GM19043 (cell line): ENCODE measurements around the gene ALPK3.
"Not testable (repeated sequence)": the region's sequence is repeated elsewhere in the genome, so short reads cannot be mapped to it uniquely, and the experiment has no call there.

Experiments
- ATAC-seq: cut with Tn5 transposase; IDR thresholded peaks from one replicate; pipeline ENCODE4 v1.9.1; 2021; ENCODE audit warnings: low read depth; ENCODE audit not compliant: unreplicated experiment

Gene ALPK3

GRCh38 chr15:84844964-84845363 is 27.8 kb downstream of the ALPK3 start:
- ATAC-seq = no peak

DNA sequence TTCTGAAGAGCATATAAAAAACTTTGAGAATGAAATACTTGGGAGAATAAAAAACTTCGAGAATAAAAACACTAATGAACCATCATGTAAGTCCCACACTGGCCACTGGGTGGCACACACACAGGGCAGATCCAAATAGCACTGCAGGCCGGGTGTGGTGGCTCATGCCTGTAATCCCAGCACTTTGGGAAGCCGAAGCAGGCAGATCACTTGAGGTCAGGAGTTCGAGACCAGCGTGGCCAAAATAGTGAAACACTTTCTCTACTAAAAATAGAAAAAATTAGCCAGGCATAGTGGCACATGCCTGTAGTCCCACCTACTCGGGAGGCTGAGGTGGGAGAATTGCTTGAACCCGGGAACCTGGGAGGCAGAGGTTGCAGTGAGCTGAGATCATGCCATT is 28.5 kb downstream of the ALPK3 start:
- not testable (repeated sequence) for ATAC-seq

DNA sequence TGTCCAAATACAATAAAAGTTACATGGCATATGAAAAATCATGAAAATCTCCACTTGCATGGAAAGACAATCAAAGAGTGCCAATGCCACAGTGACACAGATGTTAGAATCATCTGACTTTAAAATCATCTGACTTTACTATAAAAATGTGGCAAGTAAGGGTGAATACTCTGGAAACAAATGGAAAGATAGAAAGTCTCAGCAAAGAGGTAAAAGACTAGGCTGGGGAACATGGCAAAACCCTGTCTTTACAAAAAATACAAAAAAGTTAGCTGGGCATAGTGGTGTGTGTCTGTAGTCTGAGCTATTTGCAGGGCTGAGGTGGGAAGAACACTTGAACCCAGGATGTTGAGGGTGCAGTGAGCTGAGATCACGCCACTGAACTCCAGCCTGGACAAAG is 29.1 kb downstream of the ALPK3 start:
- no peak for ATAC-seq

DNA sequence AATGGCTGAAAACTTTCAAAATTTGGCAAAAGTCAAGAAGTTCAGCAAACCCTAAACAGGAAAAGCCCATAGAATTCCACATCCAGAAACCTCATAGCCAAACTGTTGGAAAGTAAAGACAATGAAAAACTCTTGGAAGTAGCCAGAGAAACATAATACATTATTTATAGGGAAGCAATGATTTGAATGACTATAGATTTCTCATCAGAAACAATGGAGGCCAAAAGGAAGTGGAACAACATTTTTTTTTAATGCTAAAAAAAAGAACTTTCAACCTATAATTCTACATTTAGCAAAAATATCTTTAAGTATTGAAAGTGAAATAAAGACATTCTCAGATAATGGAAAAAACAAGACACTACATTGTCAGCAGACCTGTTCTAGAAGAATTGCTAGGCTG is 30.2 kb downstream of the ALPK3 start:
- no peak for ATAC-seq

- ATAC-seq = no peak
These were observed 35.1 kb downstream of the ALPK3 start for GRCh38 chr15:84852212-84852611.

- no peak for ATAC-seq
These were observed 38.0 kb downstream of the ALPK3 start for GRCh38 chr15:84855136-84855535.

- ATAC-seq = no peak
These were observed 38.6 kb downstream of the ALPK3 start for GRCh38 chr15:84855765-84856164.

GRCh38 chr15:84856731-84857417 is 39.7 kb downstream of the ALPK3 start:
- ATAC-seq = no peak

GRCh38 chr15:84857418-84858004 is 40.4 kb downstream of the ALPK3 start:
- ATAC-seq = no peak

DNA sequence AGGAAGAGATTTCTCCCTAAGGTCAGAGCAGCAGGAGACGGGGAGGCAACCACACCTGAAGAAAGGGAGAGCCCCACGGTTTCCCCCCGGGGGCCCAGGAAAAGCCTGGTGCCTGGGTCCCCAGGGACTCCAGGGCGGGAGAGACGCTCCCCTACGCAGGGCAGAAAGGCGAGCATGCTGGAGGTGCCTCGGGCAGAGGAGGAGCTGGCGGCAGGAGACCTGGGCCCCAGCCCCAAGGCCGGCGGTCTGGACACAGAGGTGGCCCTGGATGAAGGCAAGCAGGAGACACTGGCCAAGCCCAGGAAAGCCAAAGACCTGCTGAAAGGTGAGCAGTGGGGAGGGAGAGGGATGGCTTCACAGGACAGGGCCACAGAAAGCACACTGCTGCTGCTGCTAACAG is 41.1 kb downstream of the ALPK3 start:
- no peak for ATAC-seq

GRCh38 chr15:84859144-84859543 is 42.0 kb downstream of the ALPK3 start:
- ATAC-seq = no peak

- ATAC-seq = no peak
These were observed 42.5 kb downstream of the ALPK3 start for GRCh38 chr15:84859651-84860050.

GRCh38 chr15:84861781-84862180 is 44.6 kb downstream of the ALPK3 start:
- ATAC-seq = no peak

GRCh38 chr15:84862214-84862975 is 45.2 kb downstream of the ALPK3 start:
- ATAC-seq = no peak

- ATAC-seq = no peak
These were observed 46.6 kb downstream of the ALPK3 start for GRCh38 chr15:84863565-84864443.

- no peak for ATAC-seq
These were observed 47.3 kb downstream of the ALPK3 start for GRCh38 chr15:84864444-84864795.

DNA sequence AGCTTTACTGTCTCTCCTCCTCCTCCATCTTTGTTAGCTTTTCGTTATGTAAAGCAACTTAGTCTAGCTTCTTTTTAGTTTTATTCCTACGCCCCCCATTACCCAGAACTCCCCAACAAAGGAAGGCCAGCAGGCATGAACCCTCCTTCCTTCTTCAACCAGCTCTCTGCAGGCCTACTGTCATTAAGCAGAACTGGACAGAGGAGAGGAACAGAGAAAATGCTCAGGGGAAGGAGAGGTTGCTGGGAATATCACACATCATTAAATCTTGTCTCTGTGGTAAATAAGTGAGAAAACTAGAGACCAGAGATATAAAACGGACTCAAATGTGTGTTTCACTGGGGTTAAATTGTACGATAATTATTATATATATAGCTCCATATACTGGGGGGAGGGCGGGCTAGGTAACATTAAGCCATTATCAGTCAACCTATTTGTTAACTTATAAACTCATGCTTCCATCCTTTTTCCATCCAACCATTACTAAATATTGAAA is 48.0 kb downstream of the ALPK3 start:
- no peak for ATAC-seq

GRCh38 chr15:84868037-84868880 is 51.1 kb downstream of the ALPK3 start:
- ATAC-seq = no peak

DNA sequence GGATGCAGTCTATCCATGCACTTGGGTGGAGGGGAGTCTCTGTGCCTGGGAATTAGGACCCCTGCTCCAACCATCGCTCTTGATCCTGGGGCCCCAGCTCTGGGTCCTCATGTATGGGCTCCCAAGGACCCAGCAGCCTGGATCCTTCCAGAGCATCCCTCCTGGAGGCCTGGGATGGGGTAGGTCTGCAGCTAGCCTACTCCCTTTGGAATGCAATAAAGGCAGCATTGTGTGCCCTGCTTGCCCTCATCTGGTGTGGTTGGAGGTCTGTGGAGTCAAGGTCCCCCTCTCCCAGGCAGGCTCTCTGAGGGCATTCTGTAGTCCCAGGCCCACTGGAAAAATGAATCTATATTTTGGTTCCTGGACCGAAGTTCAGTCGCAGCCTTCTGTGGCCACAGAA is 52.4 kb downstream of the ALPK3 start:
- ATAC-seq = no peak

- no peak for ATAC-seq
These were observed 54.4 kb downstream of the ALPK3 start for GRCh38 chr15:84871428-84871985.
